HEK293 (cell line): ENCODE data around the gene SMIM29.
A peak's percentile ranks its signal among the peaks of the same experiment; 100 is the strongest.

ENCODE experiments used
- KLF1 ChIP-seq: fragments of 450-650 bp; formaldehyde crosslinking; IDR thresholded peaks from 2 replicates; pipeline ENCODE4 v1.5.1; 2016; ENCODE audit warnings: missing biosample characterization, missing genetic modification characterization
- SETDB1 ChIP-seq: IDR thresholded peaks from one replicate; pipeline ENCODE4 v1.6.1; 2017; ENCODE audit warnings: mild to moderate bottlenecking, low read length, moderate library complexity, mixed read lengths; ENCODE audit not compliant: insufficient read length
- TCF7L2 ChIP-seq: IDR thresholded peaks from 2 replicates; pipeline ENCODE4 v1.6.1; 2011; ENCODE audit warnings: low read depth, mild to moderate bottlenecking, inconsistent platforms, low read length, moderate library complexity, borderline replicate concordance
- ZIC2 ChIP-seq: fragments of 450-650 bp; formaldehyde crosslinking; IDR thresholded peaks from 2 replicates; pipeline ENCODE4 v1.5.1; 2016; ENCODE audit warnings: missing biosample characterization, missing genetic modification characterization
- ZNF112 ChIP-seq: fragments of 450-650 bp; formaldehyde crosslinking; IDR thresholded peaks from 2 replicates; pipeline ENCODE4 v1.5.0; 2017; ENCODE audit warnings: missing biosample characterization, missing genetic modification characterization
- ZNF114 ChIP-seq: fragments of 450-650 bp; formaldehyde crosslinking; IDR thresholded peaks from 2 replicates; pipeline ENCODE4 v1.5.0; 2017; ENCODE audit warnings: missing biosample characterization, missing genetic modification characterization
- ZNF138 ChIP-seq: fragments of 450-650 bp; formaldehyde crosslinking; IDR thresholded peaks from 2 replicates; pipeline ENCODE4 v1.5.1; 2016; ENCODE audit warnings: missing biosample characterization, missing genetic modification characterization, borderline replicate concordance
- ZNF155 ChIP-seq: fragments of 450-650 bp; formaldehyde crosslinking; IDR thresholded peaks from 2 replicates; pipeline ENCODE4 v1.5.1; 2016; ENCODE audit warnings: missing biosample characterization, missing genetic modification characterization
- ZNF175 ChIP-seq: fragments of 450-650 bp; formaldehyde crosslinking; IDR thresholded peaks from 2 replicates; pipeline ENCODE4 v1.5.1; 2016; ENCODE audit warnings: missing biosample characterization, missing genetic modification characterization
- ZNF184 ChIP-seq: fragments of 450-650 bp; IDR thresholded peaks from 2 replicates; pipeline ENCODE4 v1.5.1; 2018; ENCODE audit warnings: missing biosample characterization, mild to moderate bottlenecking, missing genetic modification characterization
- ZNF214 ChIP-seq: fragments of 450-650 bp; formaldehyde crosslinking; IDR thresholded peaks from 2 replicates; pipeline ENCODE4 v1.5.1; 2017; ENCODE audit warnings: missing biosample characterization, mild to moderate bottlenecking, missing genetic modification characterization, borderline replicate concordance
- ZNF341 ChIP-seq: fragments of 450-650 bp; formaldehyde crosslinking; IDR thresholded peaks from 2 replicates; pipeline ENCODE4; 2016; ENCODE audit warnings: low read depth, missing biosample characterization, missing genetic modification characterization
- ZNF354C ChIP-seq: fragments of 450-650 bp; formaldehyde crosslinking; IDR thresholded peaks from 2 replicates; pipeline ENCODE4 v1.5.1; 2016; ENCODE audit warnings: missing biosample characterization, missing genetic modification characterization, low read depth, borderline replicate concordance
- ZNF433 ChIP-seq: fragments of 450-650 bp; formaldehyde crosslinking; IDR thresholded peaks from 2 replicates; pipeline ENCODE4 v1.5.1; 2016; ENCODE audit warnings: missing biosample characterization, missing genetic modification characterization, low read depth
- ZNF510 ChIP-seq: fragments of 450-650 bp; formaldehyde crosslinking; IDR thresholded peaks from 2 replicates; pipeline ENCODE4 v1.5.1; 2018; ENCODE audit warnings: mild to moderate bottlenecking, missing genetic modification characterization, missing biosample characterization; ENCODE audit not compliant: insufficient replicate concordance
- ZNF529 ChIP-seq: fragments of 450-650 bp; formaldehyde crosslinking; IDR thresholded peaks from 2 replicates; pipeline ENCODE4 v1.5.1; 2017; ENCODE audit warnings: missing genetic modification characterization, missing biosample characterization; ENCODE audit not compliant: insufficient replicate concordance
- ZNF560 ChIP-seq: fragments of 450-650 bp; formaldehyde crosslinking; IDR thresholded peaks from 2 replicates; pipeline ENCODE4 v1.5.1; 2017; ENCODE audit warnings: missing biosample characterization, missing genetic modification characterization, borderline replicate concordance
- ZNF621 ChIP-seq: fragments of 450-650 bp; formaldehyde crosslinking; IDR thresholded peaks from 2 replicates; pipeline ENCODE4 v1.5.1; 2017; ENCODE audit warnings: missing biosample characterization, missing genetic modification characterization
- ZNF626 ChIP-seq: fragments of 450-650 bp; sonication (Bioruptor Pico); formaldehyde crosslinking; IDR thresholded peaks from 2 replicates; pipeline ENCODE4 v1.5.1; 2018; ENCODE audit warnings: missing biosample characterization, missing genetic modification characterization, inconsistent platforms
- ZNF629 ChIP-seq: fragments of 450-650 bp; formaldehyde crosslinking; IDR thresholded peaks from 2 replicates; pipeline ENCODE4 v1.5.1; 2017; ENCODE audit warnings: missing biosample characterization, missing genetic modification characterization
- ZNF670 ChIP-seq: fragments of 450-650 bp; formaldehyde crosslinking; IDR thresholded peaks from 2 replicates; pipeline ENCODE4 v1.5.1; 2016; ENCODE audit warnings: missing biosample characterization, missing genetic modification characterization, low read depth
- ZNF785 ChIP-seq: fragments of 450-650 bp; formaldehyde crosslinking; IDR thresholded peaks from 2 replicates; pipeline ENCODE4 v1.5.1; 2016; ENCODE audit warnings: missing biosample characterization, missing genetic modification characterization
- ZNF830 ChIP-seq: fragments of 450-650 bp; IDR thresholded peaks from 2 replicates; pipeline ENCODE4 v1.5.0; 2018; ENCODE audit warnings: missing biosample characterization, missing genetic modification characterization, low read depth, mild to moderate bottlenecking, moderate library complexity
- TF ChIP-seq, protein P1 (sequence below): sonication (generic); formaldehyde crosslinking; IDR thresholded peaks from 2 replicates; pipeline ENCODE4 v1.8.1; 2022; ENCODE audit warnings: mild to moderate bottlenecking, moderate library complexity, missing genetic modification reagents
- TF ChIP-seq, protein P2 (sequence below): fragments of 450-650 bp; formaldehyde crosslinking; IDR thresholded peaks from 2 replicates; pipeline ENCODE4 v1.5.1; 2016; ENCODE audit warnings: missing biosample characterization, missing genetic modification characterization
- TF ChIP-seq, protein P3 (sequence below): fragments of 450-650 bp; formaldehyde crosslinking; IDR thresholded peaks from 2 replicates; pipeline ENCODE4 v1.5.1; 2016; ENCODE audit warnings: missing biosample characterization, missing genetic modification characterization
- TF ChIP-seq, protein P4 (sequence below): fragments of 450-650 bp; formaldehyde crosslinking; IDR thresholded peaks from 2 replicates; pipeline ENCODE4 v1.5.1; 2016; ENCODE audit warnings: missing biosample characterization, missing genetic modification characterization, borderline replicate concordance
- TF ChIP-seq, protein P5 (sequence below): fragments of 450-650 bp; formaldehyde crosslinking; IDR thresholded peaks from 2 replicates; pipeline ENCODE4 v1.5.1; 2016; ENCODE audit warnings: missing biosample characterization, missing genetic modification characterization
- TF ChIP-seq, protein P6 (sequence below): fragments of 450-650 bp; formaldehyde crosslinking; IDR thresholded peaks from 2 replicates; pipeline ENCODE4 v1.5.1; 2016; ENCODE audit warnings: missing biosample characterization, missing genetic modification characterization
- TF ChIP-seq, protein P7 (sequence below): IDR thresholded peaks from 2 replicates; pipeline ENCODE4 v1.6.1; 2011; ENCODE audit warnings: mild to moderate bottlenecking, low read depth, low read length, borderline replicate concordance

Gene SMIM29

DNA sequence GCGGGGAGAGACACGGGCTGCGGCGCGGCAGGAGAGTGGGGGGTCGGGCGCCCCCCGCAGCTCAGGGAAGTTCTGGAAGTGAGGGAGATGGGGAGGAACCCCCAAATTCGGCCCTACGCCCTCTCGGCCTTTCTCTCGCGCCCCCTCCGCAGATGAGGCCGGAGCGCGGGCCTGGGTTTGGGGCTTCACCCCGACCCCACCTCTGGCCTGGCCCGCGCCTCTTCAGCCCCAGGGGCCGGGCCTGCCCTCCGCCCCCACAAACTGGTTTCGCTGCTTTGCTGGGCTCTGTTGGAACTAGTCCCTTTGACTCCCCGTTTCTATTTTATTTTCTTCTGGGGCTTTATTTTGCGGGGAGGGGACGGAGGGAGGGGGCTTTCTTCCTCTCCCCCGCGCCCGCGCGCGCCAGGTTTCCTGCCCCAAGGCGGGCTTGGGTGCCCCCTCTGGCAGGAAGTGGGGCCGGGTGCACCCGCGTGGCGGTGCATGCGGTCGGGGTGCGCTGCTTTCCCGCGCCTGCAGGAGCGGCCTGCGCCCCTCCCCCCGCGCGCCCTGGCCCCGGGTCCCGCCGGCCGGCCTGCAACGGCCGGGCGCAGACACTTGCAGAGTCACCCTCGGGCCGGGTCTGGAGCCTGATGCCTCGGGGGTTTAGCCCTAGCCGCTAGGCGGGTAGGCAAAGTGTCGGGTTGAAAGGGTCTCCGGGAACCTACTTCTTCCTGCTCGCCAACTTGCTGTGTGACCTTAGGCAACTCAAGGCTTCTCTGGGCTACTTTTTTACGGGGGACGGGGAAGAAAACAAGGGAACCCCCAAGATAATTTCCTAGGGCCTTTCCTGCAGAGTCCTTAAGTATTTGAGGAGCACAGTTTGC, 10.9 kb downstream of the SMIM29 start (continued):
- TF ChIP-seq, protein P1, sequence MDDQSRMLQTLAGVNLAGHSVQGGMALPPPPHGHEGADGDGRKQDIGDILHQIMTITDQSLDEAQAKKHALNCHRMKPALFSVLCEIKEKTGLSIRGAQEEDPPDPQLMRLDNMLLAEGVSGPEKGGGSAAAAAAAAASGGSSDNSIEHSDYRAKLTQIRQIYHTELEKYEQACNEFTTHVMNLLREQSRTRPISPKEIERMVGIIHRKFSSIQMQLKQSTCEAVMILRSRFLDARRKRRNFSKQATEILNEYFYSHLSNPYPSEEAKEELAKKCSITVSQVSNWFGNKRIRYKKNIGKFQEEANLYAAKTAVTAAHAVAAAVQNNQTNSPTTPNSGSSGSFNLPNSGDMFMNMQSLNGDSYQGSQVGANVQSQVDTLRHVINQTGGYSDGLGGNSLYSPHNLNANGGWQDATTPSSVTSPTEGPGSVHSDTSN (CRISPR knock-in tag) = no peak
- TF ChIP-seq ZNF529 (tag by site-specific recombination) (no peak), ZNF629 (no peak), ZNF112 (tag by site-specific recombination) (no peak), ZNF138 (tag by site-specific recombination) (no peak), ZNF214 (tag by site-specific recombination) (no peak), ZNF621 (tag by site-specific recombination) (no peak), SETDB1 (no peak), ZNF785 (tag by site-specific recombination) (no peak), ZNF354C (no peak), TCF7L2 (no peak), ZNF175 (tag by site-specific recombination) (no peak), ZNF184 (tag by site-specific recombination) (no peak), ZNF155 (tag by site-specific recombination) (no peak), ZNF341 (0 out of 2 replicates have a peak, but pooled peaks have one; percentile 10), ZIC2 (tag by site-specific recombination) (peak; percentile 19), KLF1 (tag by site-specific recombination) (no peak), ZNF670 (no peak), ZNF510 (tag by site-specific recombination) (no peak), ZNF626 (tag by site-specific recombination) (no peak), ZNF433 (tag by site-specific recombination) (no peak), ZNF560 (no peak), ZNF114 (tag by site-specific recombination) (no peak), ZNF830 (tag by site-specific recombination) (no peak)
- TF ChIP-seq, protein P2, sequence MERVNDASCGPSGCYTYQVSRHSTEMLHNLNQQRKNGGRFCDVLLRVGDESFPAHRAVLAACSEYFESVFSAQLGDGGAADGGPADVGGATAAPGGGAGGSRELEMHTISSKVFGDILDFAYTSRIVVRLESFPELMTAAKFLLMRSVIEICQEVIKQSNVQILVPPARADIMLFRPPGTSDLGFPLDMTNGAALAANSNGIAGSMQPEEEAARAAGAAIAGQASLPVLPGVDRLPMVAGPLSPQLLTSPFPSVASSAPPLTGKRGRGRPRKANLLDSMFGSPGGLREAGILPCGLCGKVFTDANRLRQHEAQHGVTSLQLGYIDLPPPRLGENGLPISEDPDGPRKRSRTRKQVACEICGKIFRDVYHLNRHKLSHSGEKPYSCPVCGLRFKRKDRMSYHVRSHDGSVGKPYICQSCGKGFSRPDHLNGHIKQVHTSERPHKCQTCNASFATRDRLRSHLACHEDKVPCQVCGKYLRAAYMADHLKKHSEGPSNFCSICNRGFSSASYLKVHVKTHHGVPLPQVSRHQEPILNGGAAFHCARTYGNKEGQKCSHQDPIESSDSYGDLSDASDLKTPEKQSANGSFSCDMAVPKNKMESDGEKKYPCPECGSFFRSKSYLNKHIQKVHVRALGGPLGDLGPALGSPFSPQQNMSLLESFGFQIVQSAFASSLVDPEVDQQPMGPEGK (tag by site-specific recombination) = peak; percentile 87
- TF ChIP-seq, protein P3, sequence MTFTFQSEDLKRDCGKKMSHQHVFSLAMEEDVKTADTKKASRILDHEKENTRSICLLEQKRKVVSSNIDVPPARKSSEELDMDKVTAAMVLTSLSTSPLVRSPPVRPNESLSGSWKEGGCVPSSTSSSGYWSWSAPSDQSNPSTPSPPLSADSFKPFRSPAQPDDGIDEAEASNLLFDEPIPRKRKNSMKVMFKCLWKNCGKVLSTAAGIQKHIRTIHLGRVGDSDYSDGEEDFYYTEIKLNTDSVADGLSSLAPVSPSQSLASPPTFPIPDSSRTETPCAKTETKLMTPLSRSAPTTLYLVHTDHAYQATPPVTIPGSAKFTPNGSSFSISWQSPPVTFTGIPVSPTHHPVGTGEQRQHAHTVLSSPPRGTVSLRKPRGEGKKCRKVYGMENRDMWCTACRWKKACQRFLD (tag by site-specific recombination) = no peak
- TF ChIP-seq, protein P4, sequence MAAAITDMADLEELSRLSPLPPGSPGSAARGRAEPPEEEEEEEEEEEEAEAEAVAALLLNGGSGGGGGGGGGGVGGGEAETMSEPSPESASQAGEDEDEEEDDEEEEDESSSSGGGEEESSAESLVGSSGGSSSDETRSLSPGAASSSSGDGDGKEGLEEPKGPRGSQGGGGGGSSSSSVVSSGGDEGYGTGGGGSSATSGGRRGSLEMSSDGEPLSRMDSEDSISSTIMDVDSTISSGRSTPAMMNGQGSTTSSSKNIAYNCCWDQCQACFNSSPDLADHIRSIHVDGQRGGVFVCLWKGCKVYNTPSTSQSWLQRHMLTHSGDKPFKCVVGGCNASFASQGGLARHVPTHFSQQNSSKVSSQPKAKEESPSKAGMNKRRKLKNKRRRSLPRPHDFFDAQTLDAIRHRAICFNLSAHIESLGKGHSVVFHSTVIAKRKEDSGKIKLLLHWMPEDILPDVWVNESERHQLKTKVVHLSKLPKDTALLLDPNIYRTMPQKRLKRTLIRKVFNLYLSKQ (tag by site-specific recombination) = no peak
- TF ChIP-seq, protein P5, sequence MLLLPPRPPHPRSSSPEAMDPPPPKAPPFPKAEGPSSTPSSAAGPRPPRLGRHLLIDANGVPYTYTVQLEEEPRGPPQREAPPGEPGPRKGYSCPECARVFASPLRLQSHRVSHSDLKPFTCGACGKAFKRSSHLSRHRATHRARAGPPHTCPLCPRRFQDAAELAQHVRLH (tag by site-specific recombination) = no peak
- TF ChIP-seq, protein P6, sequence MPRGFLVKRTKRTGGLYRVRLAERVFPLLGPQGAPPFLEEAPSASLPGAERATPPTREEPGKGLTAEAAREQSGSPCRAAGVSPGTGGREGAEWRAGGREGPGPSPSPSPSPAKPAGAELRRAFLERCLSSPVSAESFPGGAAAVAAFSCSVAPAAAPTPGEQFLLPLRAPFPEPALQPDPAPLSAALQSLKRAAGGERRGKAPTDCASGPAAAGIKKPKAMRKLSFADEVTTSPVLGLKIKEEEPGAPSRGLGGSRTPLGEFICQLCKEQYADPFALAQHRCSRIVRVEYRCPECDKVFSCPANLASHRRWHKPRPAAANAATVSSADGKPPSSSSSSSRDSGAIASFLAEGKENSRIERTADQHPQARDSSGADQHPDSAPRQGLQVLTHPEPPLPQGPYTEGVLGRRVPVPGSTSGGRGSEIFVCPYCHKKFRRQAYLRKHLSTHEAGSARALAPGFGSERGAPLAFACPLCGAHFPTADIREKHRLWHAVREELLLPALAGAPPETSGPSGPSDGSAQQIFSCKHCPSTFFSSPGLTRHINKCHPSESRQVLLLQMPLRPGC (tag by site-specific recombination) = no peak
- TF ChIP-seq, protein P7, sequence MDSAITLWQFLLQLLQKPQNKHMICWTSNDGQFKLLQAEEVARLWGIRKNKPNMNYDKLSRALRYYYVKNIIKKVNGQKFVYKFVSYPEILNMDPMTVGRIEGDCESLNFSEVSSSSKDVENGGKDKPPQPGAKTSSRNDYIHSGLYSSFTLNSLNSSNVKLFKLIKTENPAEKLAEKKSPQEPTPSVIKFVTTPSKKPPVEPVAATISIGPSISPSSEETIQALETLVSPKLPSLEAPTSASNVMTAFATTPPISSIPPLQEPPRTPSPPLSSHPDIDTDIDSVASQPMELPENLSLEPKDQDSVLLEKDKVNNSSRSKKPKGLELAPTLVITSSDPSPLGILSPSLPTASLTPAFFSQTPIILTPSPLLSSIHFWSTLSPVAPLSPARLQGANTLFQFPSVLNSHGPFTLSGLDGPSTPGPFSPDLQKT = no peak
